Activated T-cell treated with anti-CD3 and anti-CD28 coated beads, Interleukin-2, amount 50 U/mL, for 4 hours (primary cell): ENCODE results near the gene TAF11. TPM values are rescaled to one million over a fixed set of nuclear protein-coding genes. Genes with fewer than 3 reads are reported as not detected.

Experiments used
- ATAC-seq, 2 donors: fragments of 200-7000 bp; cut with Tn5 transposase; one replicate each; pipeline ENCODE4 v1.10.0; 2021
- DNase-seq: peaks from one replicate; pipeline ENCODE4 v3.0.0-alpha.2; 2020
- H3K27me3 Mint-ChIP-seq: one replicate; pipeline ENCODE4 v1.8.0; 2021; ENCODE audit warnings: low read depth, mixed read lengths
- H3K36me3 Mint-ChIP-seq: one replicate; pipeline ENCODE4 v1.8.0; 2022; ENCODE audit warnings: mixed read lengths; ENCODE audit not compliant: insufficient read depth
- H3K4me1 Mint-ChIP-seq: one replicate; pipeline ENCODE4 v1.8.0; 2021; ENCODE audit warnings: low read depth, mixed read lengths
- H3K4me3 Mint-ChIP-seq: one replicate; pipeline ENCODE4 v1.8.0; 2021; ENCODE audit warnings: mild to moderate bottlenecking, moderate library complexity, mixed read lengths
- H3K9me3 Mint-ChIP-seq: one replicate; pipeline ENCODE4 v1.8.0; 2021; ENCODE audit warnings: mixed read lengths
- total RNA-seq, 3 donors: library from RNA; stranded (reverse); gene quantifications; one replicate each; pipeline ENCODE4 v1.2.1, GENCODE V29; 2021

Gene TAF11
- total RNA-seq, 3 donors from 2014 or later = 26.1 to 33.4 (median 28.5) TPM

DNA sequence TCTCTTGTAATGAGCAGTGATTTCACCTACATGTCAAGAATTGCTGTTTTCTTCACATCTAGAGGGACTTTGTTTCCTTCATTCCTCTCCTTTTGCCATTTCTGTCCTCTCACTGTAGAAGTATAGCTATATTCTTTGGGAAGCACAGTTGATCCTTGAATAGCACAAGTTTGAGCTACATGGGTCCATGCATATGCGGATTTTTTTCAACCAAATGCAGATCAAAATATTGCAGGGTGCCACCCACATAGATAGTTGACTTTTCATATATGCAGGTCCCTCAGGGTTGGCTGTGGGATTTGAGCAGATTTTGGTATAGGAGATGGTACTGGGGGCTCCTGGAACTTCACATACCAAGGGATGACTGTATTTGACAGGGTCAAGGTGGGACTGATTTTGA, 54.9 kb downstream of the TAF11 start:
- H3K27me3 Mint-ChIP-seq = no peaks in the 10 kb centered on the region
- H3K9me3 Mint-ChIP-seq = no peaks in the 10 kb centered on the region
- ATAC-seq (no peak), DNase-seq (no peak)
- no peaks in the 10 kb centered on the region for H3K4me1 Mint-ChIP-seq
- H3K4me3 Mint-ChIP-seq = no peak overlapping the region
- peaks cover 19% of the 10 kb centered on the region for H3K36me3 Mint-ChIP-seq

DNA sequence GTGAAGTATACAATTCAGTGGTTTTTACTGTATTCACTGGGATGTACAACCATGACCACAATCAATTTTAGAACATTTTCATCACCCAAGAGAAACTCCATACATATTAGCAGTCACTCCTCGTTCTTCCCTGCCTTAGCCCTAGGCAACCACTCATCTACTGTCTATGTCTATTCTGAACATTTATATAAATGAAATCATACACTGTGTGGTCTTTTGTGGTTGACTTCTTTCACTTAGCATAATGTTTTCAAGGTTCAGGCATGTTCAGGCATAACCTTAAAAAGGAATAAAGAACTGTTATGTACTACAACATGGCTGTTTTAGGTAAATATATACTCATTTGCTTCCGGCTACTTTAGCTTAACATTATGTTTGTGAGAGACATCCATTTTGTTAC, 58.7 kb downstream of the TAF11 start:
- no peaks in the 10 kb centered on the region for H3K9me3 Mint-ChIP-seq
- peaks cover 18% of the 10 kb centered on the region for H3K36me3 Mint-ChIP-seq
- no peak overlapping the region for H3K4me3 Mint-ChIP-seq

More for the DNA sequence above, 58.7 kb downstream of the TAF11 start:
- Mint-ChIP-seq H3K4me1 (no peaks in the 10 kb centered on the region), H3K27me3 (no peaks in the 10 kb centered on the region)
- DNase-seq (no peak), ATAC-seq (no peak)

Other genes with a start within 250 kb of the TAF11 start
- gene ILRUN, start 191.3 kb downstream of the TAF11 start, total RNA-seq = 10 to 100 TPM; 47.0 to 57.6 (median 53.4) TPM
- 100 to 1,000 TPM; 227 to 269 (median 247) TPM for gene SNRPC, start 130.5 kb downstream of the TAF11 start, total RNA-seq
- gene BLTP3A, start 96.0 kb downstream of the TAF11 start, total RNA-seq = 10 to 100 TPM; 15.8 to 18.1 (median 17.0) TPM
- 1 to 10 TPM; 7.7 to 8.3 (median 8.2) TPM for gene ANKS1A, start 1.2 kb upstream of the TAF11 start, total RNA-seq